Vagina (tissue), 2 donors: ENCODE data around the gene ABCC1. TPM values are rescaled to one million over a fixed set of nuclear protein-coding genes. Genes with fewer than 3 reads are reported as not detected.
"Not testable (repeated sequence)": the region's sequence is repeated elsewhere in the genome, so short reads cannot be mapped to it uniquely, and the experiment has no call there.

Source experiments
- DNase-seq, 2 donors: peaks; one replicate each; pipeline ENCODE4 v3.0.0-alpha.2; 2017; ENCODE audit errors: extremely low spot score in 2 of 2
- H3K27ac ChIP-seq: fragments of 200-600 bp; sonication (generic); one replicate; pipeline ENCODE4 v1.5.1; 2019
- H3K27me3 ChIP-seq: fragments of 200-600 bp; sonication (generic); one replicate; pipeline ENCODE4 v1.5.1; 2019
- H3K36me3 ChIP-seq, 2 donors: fragments of 200-600 bp; sonication (generic); one replicate each; pipeline ENCODE4 v1.5.1; 2017 to 2019
- H3K4me1 ChIP-seq: fragments of 200-600 bp; sonication (generic); one replicate; pipeline ENCODE4 v1.5.1; 2019
- H3K4me3 ChIP-seq, 2 donors: fragments of 200-600 bp; sonication (generic); 1 replicate in 1 of 2; 2 replicates in 1 of 2; pipeline ENCODE4 v1.5.1; 2016 to 2019
- H3K9me3 ChIP-seq: fragments of 200-600 bp; sonication (generic); one replicate; pipeline ENCODE4 v1.5.1; 2019
- POLR2A ChIP-seq, 2 donors: fragments of 450-650 bp; IDR thresholded peaks; one replicate each; pipeline ENCODE4 v1.6.1; 2017; ENCODE audit warnings: antibody characterized with exemption in 2 of 2, mild to moderate bottlenecking in 2 of 2, moderate library complexity in 2 of 2
- POLR2AphosphoS5 ChIP-seq, 2 donors: sonication (generic); formaldehyde crosslinking; IDR thresholded peaks; one replicate each; pipeline ENCODE4 v1.9.0; 2017; ENCODE audit warnings: antibody characterized with exemption in 2 of 2, mild to moderate bottlenecking in 2 of 2, low read depth in 1 of 2; ENCODE audit not compliant: insufficient read depth in 1 of 2
- intact Hi-C: fragments of 100-400 bp; cut with DNase I; formaldehyde crosslinking; loops from one replicate; pipeline ENCODE4 v1.15.1; 2023
- total RNA-seq: library from RNA; depleted of rRNA; stranded (reverse); fragments of >200 nt; gene quantifications from one replicate; pipeline ENCODE4 v1.2.3, GENCODE V29; 2016
- TF ChIP-seq, protein P1 (sequence below), 3 experiments: fragments of 450-650 bp in 2 of 3; fragments of 200-600 bp in 1 of 3; sonication (generic) in 1 of 3; IDR thresholded peaks; one replicate each; pipeline ENCODE4 v1.5.1; 2017 to 2019; ENCODE audit warnings: antibody characterized with exemption in 3 of 3, mild to moderate bottlenecking in 2 of 3, moderate library complexity in 2 of 3

ABCC1 gene
- total RNA-seq, 1 donor from 2014 or later, result 47.9 TPM

DNA sequence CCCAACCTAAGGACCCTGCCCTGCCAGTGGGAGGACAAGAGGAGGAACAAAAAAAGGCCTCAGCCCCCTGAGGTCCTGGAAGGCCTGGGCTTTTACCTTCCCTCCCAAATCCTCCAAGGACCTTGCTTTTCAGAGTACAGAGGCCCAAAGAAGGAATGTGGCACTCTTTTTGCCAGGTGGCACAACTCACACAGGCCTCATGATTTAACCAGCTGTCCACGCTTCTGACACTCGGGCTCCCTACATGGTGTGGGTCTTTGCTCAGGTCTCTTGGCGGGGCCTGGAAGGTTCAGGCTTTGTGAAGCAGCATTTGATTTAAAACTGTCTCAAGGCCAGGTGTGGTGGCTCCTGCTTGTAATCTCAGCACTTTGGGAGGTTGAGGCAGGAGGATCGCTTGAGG, 153.3 kb downstream of the ABCC1 start:
- Histone ChIP-seq H3K4me3 (no peak overlapping the region), H3K9me3 (no peaks in the 10 kb centered on the region), H3K27ac (no peak overlapping the region), H3K36me3 (peaks cover 0 to 26% of the 10 kb centered on the region in 2 donors), H3K4me1 (peaks cover 7% of the 10 kb centered on the region), H3K27me3 (no peaks in the 10 kb centered on the region)
- intact Hi-C loops, result no loop called here
- DNase-seq, result no peak
- TF ChIP-seq POLR2A (IDR thresholded peaks at IDR 0.05), result no peak
- TF ChIP-seq, protein P1, sequence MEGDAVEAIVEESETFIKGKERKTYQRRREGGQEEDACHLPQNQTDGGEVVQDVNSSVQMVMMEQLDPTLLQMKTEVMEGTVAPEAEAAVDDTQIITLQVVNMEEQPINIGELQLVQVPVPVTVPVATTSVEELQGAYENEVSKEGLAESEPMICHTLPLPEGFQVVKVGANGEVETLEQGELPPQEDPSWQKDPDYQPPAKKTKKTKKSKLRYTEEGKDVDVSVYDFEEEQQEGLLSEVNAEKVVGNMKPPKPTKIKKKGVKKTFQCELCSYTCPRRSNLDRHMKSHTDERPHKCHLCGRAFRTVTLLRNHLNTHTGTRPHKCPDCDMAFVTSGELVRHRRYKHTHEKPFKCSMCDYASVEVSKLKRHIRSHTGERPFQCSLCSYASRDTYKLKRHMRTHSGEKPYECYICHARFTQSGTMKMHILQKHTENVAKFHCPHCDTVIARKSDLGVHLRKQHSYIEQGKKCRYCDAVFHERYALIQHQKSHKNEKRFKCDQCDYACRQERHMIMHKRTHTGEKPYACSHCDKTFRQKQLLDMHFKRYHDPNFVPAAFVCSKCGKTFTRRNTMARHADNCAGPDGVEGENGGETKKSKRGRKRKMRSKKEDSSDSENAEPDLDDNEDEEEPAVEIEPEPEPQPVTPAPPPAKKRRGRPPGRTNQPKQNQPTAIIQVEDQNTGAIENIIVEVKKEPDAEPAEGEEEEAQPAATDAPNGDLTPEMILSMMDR (IDR thresholded peaks at IDR 0.05), result no peak
- no peak for TF ChIP-seq POLR2AphosphoS5 (IDR thresholded peaks at IDR 0.05; ENCODE audit: insufficient read depth in 1 of 2, low read depth in 1 of 2)

DNA sequence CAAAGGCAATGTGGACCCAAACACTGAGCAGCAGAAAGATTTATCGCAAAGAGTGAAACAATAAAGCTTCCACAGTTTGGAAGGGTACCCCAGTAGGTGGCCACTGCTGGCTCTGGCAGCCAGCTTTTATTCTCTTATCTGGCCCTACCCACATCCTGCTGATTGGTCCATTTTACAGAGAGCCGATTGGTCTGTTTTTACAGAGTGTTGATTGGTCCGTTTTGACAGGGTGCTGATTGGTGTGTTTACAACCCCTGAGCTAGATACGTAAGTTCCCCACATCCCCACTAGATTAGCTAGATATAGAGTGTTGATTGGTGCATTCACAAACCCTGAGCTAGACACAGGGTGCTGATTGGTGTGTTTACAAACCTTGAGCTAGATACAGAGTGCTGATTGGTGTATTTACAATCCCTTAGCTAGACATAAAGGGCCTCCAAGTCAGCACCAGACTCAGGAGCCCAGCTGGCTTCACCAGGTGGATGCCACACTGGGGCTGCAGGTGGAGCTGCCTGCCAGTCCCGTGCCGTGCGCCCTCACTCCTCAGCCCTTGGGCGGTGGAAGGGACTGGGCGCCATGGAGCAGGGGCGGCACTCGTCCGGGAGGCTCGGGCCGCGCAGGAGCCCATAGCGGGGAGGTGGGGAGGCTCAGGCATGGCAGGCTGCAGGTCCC, 154.9 kb downstream of the ABCC1 start:
- H3K4me3 ChIP-seq, H3K4me1 ChIP-seq, H3K9me3 ChIP-seq, DNase-seq, H3K27ac ChIP-seq, intact Hi-C loops, H3K27me3 ChIP-seq: not testable (repeated sequence)
- H3K36me3 ChIP-seq, result peaks cover 0 to 20% of the 10 kb centered on the region in 2 donors

DNA sequence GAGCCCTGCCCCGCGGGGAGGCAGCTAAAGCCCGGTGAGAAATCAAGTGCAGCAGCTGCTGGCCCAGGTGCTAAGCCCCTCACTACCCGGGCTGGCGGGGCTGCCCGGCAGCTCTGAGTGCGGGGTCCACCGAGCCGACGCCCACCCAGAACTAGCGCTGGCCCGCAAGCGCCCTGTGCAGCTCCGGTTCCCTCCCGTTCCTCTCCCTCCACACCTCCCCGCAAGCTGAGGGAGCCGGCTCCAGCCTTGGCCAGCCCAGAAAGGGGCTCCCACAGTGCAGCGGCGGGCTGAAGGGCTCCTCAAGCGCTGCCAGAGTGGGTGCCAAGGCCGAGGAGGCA, 155.4 kb downstream of the ABCC1 start:
- intact Hi-C loops, H3K9me3 ChIP-seq, H3K27me3 ChIP-seq, DNase-seq, H3K27ac ChIP-seq, H3K4me1 ChIP-seq, H3K4me3 ChIP-seq: not testable (repeated sequence)
- peak in 1 of 2 donors; percentile 12 for TF ChIP-seq POLR2AphosphoS5 (IDR thresholded peaks at IDR 0.05; ENCODE audit: insufficient read depth in 1 of 2, low read depth in 1 of 2)
- H3K36me3 ChIP-seq, result peaks cover 0 to 20% of the 10 kb centered on the region in 2 donors

DNA sequence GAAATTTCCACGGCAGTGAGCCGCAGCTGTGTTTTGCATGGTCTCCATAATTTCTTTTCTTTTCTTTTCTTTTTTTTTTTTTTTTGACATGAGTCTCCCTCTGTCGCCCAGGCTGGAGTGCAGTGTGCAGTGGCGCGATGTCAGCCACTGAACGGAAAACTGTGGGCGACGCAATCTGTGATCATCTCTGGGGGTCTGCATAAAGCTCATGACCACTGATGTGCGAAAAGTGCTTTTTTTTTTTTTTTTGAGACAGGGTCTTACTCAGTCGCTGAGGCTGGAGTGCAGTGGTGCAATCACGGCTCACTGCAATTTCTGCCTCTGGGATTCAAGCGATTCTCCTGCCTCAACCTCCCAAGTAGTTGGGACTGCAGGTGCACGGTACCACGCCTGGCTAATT, 156.2 kb downstream of the ABCC1 start:
- no peak for DNase-seq
- Histone ChIP-seq H3K9me3 (no peaks in the 10 kb centered on the region), H3K27ac (no peak overlapping the region), H3K4me1 (peaks cover 4% of the 10 kb centered on the region), H3K36me3 (peaks cover 0 to 27% of the 10 kb centered on the region in 2 donors), H3K4me3 (no peak overlapping the region), H3K27me3 (no peaks in the 10 kb centered on the region)
- TF ChIP-seq POLR2A (IDR thresholded peaks at IDR 0.05) (no peak), POLR2AphosphoS5 (IDR thresholded peaks at IDR 0.05; ENCODE audit: insufficient read depth in 1 of 2, low read depth in 1 of 2) (no peak)
- TF ChIP-seq, protein P1 (IDR thresholded peaks at IDR 0.05), result no peak
- intact Hi-C loops, result no loop called here

DNA sequence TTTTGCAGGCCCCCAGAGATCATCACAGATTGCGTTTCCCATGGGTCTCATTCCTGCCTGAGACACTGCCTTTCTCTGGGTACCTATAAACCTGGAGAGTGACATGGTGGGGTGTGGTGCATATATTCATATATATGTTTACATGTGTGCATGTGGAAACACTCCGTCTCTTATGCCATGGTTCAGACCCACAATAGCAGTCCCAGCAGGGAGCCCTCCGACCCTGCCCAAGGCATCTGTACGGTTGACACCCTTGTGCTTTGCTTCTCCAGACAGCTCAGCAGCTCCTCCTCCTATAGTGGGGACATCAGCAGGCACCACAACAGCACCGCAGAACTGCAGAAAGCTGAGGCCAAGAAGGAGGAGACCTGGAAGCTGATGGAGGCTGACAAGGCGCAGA, 157.1 kb downstream of the ABCC1 start:
- intact Hi-C loops, result no loop called here
- H3K27ac ChIP-seq, result no peak overlapping the region
- no peak overlapping the region for H3K4me3 ChIP-seq
- no peak for DNase-seq
- H3K4me1 ChIP-seq, result no peaks in the 10 kb centered on the region
- H3K36me3 ChIP-seq, result peaks cover 0 to 30% of the 10 kb centered on the region in 2 donors
- H3K27me3 ChIP-seq, result no peaks in the 10 kb centered on the region
- TF ChIP-seq, protein P1 (IDR thresholded peaks at IDR 0.05), result no peak
- no peak for TF ChIP-seq POLR2AphosphoS5 (IDR thresholded peaks at IDR 0.05; ENCODE audit: insufficient read depth in 1 of 2, low read depth in 1 of 2)
- no peak for TF ChIP-seq POLR2A (IDR thresholded peaks at IDR 0.05)
- H3K9me3 ChIP-seq, result no peaks in the 10 kb centered on the region

DNA sequence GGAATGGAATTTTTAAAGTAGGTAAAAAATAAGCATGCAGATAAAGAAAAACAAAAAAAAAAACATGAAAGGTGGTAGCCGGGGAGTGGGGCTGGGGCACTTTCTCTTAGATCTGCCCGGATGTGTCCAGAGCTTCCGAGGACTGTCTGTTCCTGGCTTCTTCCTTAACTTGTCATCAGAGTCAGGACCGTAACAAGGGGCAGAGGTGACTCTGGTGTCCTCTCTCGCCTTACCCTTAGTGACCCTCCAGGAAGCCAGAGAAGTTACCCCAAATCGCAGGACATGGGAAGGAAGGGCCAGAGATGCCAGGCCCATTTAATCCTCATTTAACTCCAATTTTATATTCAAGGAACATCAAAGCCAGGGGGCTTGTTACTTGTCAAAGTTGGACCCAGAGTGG, 158.4 kb downstream of the ABCC1 start:
- H3K27ac ChIP-seq, result no peak overlapping the region

More for the DNA sequence above, 158.4 kb downstream of the ABCC1 start:
- intact Hi-C loops, result no loop called here
- H3K9me3 ChIP-seq, result no peaks in the 10 kb centered on the region
- no peaks in the 10 kb centered on the region for H3K27me3 ChIP-seq
- H3K36me3 ChIP-seq, result peaks cover 0 to 34% of the 10 kb centered on the region in 2 donors
- no peak for TF ChIP-seq POLR2A (IDR thresholded peaks at IDR 0.05)
- TF ChIP-seq, protein P1 (IDR thresholded peaks at IDR 0.05), result no peak
- no peak for TF ChIP-seq POLR2AphosphoS5 (IDR thresholded peaks at IDR 0.05; ENCODE audit: insufficient read depth in 1 of 2, low read depth in 1 of 2)
- no peaks in the 10 kb centered on the region for H3K4me1 ChIP-seq
- DNase-seq, result no peak
- no peak overlapping the region for H3K4me3 ChIP-seq
